Measurements from ENCODE around the gene KLRG1. TPM values are rescaled to one million over a fixed set of nuclear protein-coding genes. Genes with fewer than 3 reads are reported as not detected.

Gene KLRG1
- total and polyA plus RNA-seq, 7 donors = 1.0 to 11.9 (median 2.2) TPM

DNA sequence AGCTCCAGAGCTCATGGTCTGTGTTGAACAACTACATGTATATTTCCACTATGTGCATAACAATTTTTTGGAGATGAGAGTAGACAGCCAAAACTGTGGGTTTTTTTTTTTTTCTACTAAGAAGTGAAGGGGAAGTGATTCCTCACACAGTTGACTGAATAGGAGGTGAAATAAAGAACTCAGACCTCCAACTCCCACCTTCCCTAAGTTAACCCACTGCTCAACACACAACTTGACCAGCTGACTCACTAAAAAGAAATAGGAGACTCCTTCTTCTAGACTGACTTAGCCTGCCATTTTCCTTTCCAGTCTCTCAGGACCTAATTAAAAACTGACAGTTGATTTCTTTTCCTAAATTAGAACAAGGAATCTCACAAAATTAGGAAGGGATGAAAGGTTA, 41.6 kb upstream of the KLRG1 start:
- peaks cover 6 to 43% of the 10 kb centered on the region in 2 donors for H3K36me3 ChIP-seq (ENCODE audit: insufficient read depth in 1 of 2, low read depth in 1 of 2)
- peak overlapping the region; percentile 80 for H3K4me3 ChIP-seq
- peaks cover 24% of the 10 kb centered on the region for H3K4me1 ChIP-seq
- DNase-seq (no peak), ATAC-seq (no peak)
- TF ChIP-seq, protein P1, sequence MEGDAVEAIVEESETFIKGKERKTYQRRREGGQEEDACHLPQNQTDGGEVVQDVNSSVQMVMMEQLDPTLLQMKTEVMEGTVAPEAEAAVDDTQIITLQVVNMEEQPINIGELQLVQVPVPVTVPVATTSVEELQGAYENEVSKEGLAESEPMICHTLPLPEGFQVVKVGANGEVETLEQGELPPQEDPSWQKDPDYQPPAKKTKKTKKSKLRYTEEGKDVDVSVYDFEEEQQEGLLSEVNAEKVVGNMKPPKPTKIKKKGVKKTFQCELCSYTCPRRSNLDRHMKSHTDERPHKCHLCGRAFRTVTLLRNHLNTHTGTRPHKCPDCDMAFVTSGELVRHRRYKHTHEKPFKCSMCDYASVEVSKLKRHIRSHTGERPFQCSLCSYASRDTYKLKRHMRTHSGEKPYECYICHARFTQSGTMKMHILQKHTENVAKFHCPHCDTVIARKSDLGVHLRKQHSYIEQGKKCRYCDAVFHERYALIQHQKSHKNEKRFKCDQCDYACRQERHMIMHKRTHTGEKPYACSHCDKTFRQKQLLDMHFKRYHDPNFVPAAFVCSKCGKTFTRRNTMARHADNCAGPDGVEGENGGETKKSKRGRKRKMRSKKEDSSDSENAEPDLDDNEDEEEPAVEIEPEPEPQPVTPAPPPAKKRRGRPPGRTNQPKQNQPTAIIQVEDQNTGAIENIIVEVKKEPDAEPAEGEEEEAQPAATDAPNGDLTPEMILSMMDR (IDR thresholded peaks at IDR 0.05) = no peak
- H3K27me3 ChIP-seq (ENCODE audit: insufficient read depth in 3 of 3, low read length in 2 of 3) = no peaks in the 10 kb centered on the region
- no peaks in the 10 kb centered on the region for H3K9me3 ChIP-seq
- H3K27ac ChIP-seq = no peak overlapping the region
- intact Hi-C loops (cut with DNase I) = loop anchor here in 1 of 2 donors (5.0 kb wide), 1 partner anchor 35 kb away; the partner anchor contains the start of gene PHC1

DNA sequence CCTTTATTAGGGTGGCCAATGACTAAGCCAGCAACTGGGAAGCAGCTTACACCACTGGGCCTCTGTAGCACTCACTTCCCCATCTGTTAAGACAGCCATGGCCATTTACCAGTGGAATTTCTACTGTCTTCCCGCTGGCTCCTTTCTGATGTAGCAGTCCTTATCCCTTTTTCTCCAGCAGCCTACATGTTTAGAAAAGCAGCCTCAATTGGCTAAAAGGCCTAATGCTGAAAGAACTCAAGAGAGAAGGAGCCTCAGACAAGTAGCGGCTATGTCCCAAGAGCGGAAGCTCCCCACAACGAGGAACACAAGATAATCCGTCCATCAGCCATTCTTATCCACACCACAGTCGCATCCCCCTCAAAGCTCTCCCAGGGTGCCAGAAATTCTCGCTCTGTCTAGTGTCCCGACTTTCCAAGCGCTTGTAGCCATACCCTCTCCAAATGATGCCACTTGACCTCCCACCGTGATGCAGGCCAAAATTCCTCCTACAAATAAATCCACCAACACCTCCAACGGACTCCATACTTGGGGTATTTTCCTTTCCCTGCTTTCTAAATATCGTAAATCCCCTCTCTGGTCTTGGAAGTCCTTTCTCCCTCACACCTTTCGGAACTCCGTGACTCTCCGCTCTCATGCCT, 40.5 kb upstream of the KLRG1 start:
- H3K36me3 ChIP-seq (ENCODE audit: insufficient read depth in 1 of 2, low read depth in 1 of 2) = peaks cover 0 to 41% of the 10 kb centered on the region in 2 donors
- TF ChIP-seq, protein P1 (IDR thresholded peaks at IDR 0.05) = no peak
- no peaks in the 10 kb centered on the region for H3K27me3 ChIP-seq (ENCODE audit: insufficient read depth in 3 of 3, low read length in 2 of 3)
- ATAC-seq (peak in 1 of 4 donors; percentile 1), DNase-seq (no peak)
- H3K9me3 ChIP-seq = no peaks in the 10 kb centered on the region
- 0 to 1% (median 0%) methylated on average over 15 of the region's 15 CpGs for WGBS, 3 donors
- H3K27ac ChIP-seq = peak overlapping the region; percentile 99
- intact Hi-C loops (cut with DNase I) = loop anchor here in 1 of 2 donors (5.0 kb wide), 1 partner anchor 37 kb away; the partner anchor contains the start of gene PHC1
- H3K4me1 ChIP-seq = peaks cover 24% of the 10 kb centered on the region
- H3K4me3 ChIP-seq = peak overlapping the region; percentile 80

DNA sequence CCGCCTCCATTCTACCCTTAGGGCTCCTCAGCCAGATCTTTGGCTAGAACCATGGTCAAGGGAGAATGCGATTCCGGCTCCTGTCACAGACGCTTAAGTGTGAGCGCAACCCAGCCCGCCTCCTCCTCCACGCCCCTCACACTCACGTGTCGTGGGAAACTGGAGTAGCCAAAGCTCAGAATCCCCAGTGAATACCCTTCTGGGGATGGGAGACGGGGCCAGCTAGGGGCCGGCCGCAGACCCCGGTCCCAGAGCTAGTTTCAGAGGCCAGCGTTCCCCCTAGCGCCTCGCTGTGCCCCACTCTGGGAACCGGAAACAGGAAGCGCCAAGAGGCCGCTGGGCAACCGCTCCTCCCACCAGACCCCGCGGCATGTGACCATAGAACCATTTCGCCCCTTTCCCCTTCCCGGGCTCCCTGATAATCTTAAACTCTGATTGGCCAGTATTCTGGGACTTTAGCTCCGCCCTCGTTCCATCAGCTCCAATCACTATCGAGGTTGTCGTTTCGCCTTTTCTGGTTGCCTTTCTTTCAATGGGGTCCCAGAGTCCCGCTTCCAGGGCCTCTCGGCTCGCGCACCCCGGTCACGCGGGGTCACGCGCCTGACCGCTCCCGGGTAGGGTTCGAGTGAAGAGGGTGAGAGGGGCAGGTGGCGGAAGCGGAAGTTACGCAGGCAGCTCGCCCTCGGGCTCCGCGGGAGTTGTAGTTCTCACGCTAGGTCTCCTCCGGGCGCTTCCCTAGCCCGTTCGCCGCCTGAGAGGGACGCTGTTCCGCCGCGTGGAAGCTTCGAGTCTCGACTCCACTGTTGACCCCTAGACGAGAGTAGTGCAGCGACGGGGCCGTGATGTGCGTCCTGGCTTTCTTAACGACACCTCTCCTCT, 39.8 kb upstream of the KLRG1 start, which contains the start of gene M6PR:
Gene M6PR (minus strand): TSS at position 304 of the 879 bp plus-strand sequence. CDS start 3,241 bp downstream, outside the sequence.
- ATAC-seq (peak; percentile 95 to 97 (median 96)), DNase-seq (peak; percentile 93 to 97)
- Histone ChIP-seq H3K36me3 (ENCODE audit: insufficient read depth in 1 of 2, low read depth in 1 of 2) (peaks cover 0 to 37% of the 10 kb centered on the region in 2 donors), H3K27ac (peak within 1 kb of the TSS; percentile 99), H3K4me1 (peaks cover 24% of the 10 kb centered on the region), H3K27me3 (ENCODE audit: insufficient read depth in 3 of 3, low read length in 2 of 3) (no peaks in the 10 kb centered on the region), H3K9me3 (no peaks in the 10 kb centered on the region), H3K4me3 (peak within 1 kb of the TSS; percentile 80)
- WGBS, 3 donors = 0 to 1% (median 0%) methylated on average over 66 of the region's 66 CpGs
- TF ChIP-seq, protein P1 (IDR thresholded peaks at IDR 0.05) = peak; percentile 61
- intact Hi-C loops (cut with DNase I) = loop anchor here (2.0 to 5.0 kb wide), 3 partner anchors 37 to 89 kb away; partner anchors contain the start of gene PHC1 (in 1 of the 2)

DNA sequence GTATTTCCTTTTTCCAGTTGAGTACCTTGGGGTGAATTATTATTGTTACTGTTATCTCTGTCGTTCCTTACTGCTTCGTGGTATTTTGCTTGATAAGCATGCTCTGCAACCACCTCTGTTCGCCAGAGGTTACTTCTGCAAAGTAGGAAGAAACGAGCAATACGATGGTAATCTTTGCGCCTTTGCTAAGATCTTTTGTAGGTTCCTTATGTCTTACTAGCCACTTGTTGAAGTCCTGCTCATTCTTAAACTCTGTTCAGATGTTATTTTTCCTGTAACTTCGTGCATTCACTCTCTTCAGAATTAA, 39.2 kb upstream of the KLRG1 start:
- Histone ChIP-seq H3K9me3 (no peaks in the 10 kb centered on the region), H3K4me1 (peaks cover 24% of the 10 kb centered on the region), H3K4me3 (peak overlapping the region; percentile 80), H3K27me3 (ENCODE audit: insufficient read depth in 3 of 3, low read length in 2 of 3) (no peaks in the 10 kb centered on the region), H3K27ac (peak overlapping the region; percentile 99), H3K36me3 (ENCODE audit: insufficient read depth in 1 of 2, low read depth in 1 of 2) (peaks cover 0 to 36% of the 10 kb centered on the region in 2 donors)
- intact Hi-C loops (cut with DNase I) = loop anchor here (2.0 to 5.0 kb wide), 2 partner anchors 87 to 89 kb away; no protein-coding TSS in a partner anchor
- no peak for DNase-seq
- no peak for ATAC-seq
- WGBS, 3 donors = 0 to 1% (median 1%) methylated on average over 7 of the region's 7 CpGs
- TF ChIP-seq, protein P1 (IDR thresholded peaks at IDR 0.05) = no peak
